Tibial artery (tissue), 4 donors: ENCODE measurements around the gene BLOC1S3.

Source experiments
- DNase-seq, 2 donors: peaks; one replicate each; pipeline ENCODE4 v3.0.0-alpha.2; 2019
- H3K27ac ChIP-seq, 2 donors: fragments of 200-600 bp; sonication (generic) in 1 of 2; 1 replicate in 1 of 2; 2 replicates in 1 of 2; pipeline ENCODE4 v1.5.1; 2018 to 2019; ENCODE audit warnings: mild to moderate bottlenecking in 1 of 2
- H3K27me3 ChIP-seq, 2 donors: fragments of 200-600 bp; sonication (generic) in 1 of 2; one replicate each; pipeline versions ENCODE4 v1.5.1 to v1.6.0; 2016 to 2019
- H3K36me3 ChIP-seq, 3 donors: fragments of 200-600 bp; sonication (generic) in 2 of 3; one replicate each; pipeline ENCODE4 v1.5.1; 2016 to 2019; ENCODE audit warnings: mild to moderate bottlenecking in 2 of 3
- H3K4me1 ChIP-seq, 4 donors: fragments of 200-600 bp; sonication (generic) in 2 of 4; 1 replicate in 3 of 4; 2 replicates in 1 of 4; pipeline ENCODE4 v1.5.1; 2016 to 2019
- H3K4me3 ChIP-seq, 2 donors: fragments of 200-600 bp; sonication (generic) in 1 of 2; 1 replicate in 1 of 2; 2 replicates in 1 of 2; pipeline ENCODE4 v1.5.1; 2018 to 2019; ENCODE audit warnings: mild to moderate bottlenecking in 2 of 2
- H3K9me3 ChIP-seq, 3 donors: fragments of 200-600 bp; sonication (generic) in 1 of 3; one replicate each; pipeline ENCODE4 v1.5.1; 2016 to 2019
- CTCF ChIP-seq, 2 experiments: fragments of 200-600 bp in 1 of 2; fragments of 450-650 bp in 1 of 2; IDR thresholded peaks; one replicate each; pipeline ENCODE4 v1.5.1; 2017 to 2019; ENCODE audit warnings: antibody characterized with exemption in 2 of 2, mild to moderate bottlenecking in 1 of 2, moderate library complexity in 1 of 2
- intact Hi-C: fragments of 100-400 bp; cut with DNase I; formaldehyde crosslinking; loops from one replicate; pipeline ENCODE4 v1.15.0; 2023; ENCODE audit warnings: low total_unique reads

Gene BLOC1S3

GRCh38 chr19:45186509-45187334 lies 8.1 kb downstream of the BLOC1S3 start:
- H3K4me1 ChIP-seq = peaks cover 0 to 2% (median 0%) of the 10 kb centered on the region in 4 donors
- H3K27me3 ChIP-seq = no peaks in the 10 kb centered on the region
- no peak overlapping the region for H3K27ac ChIP-seq
- no peak for TF ChIP-seq CTCF (IDR thresholded peaks at IDR 0.05)
- no peak for DNase-seq
- intact Hi-C loops = no loop called here
- H3K9me3 ChIP-seq = no peaks in the 10 kb centered on the region
- peaks cover 0 to 18% (median under 1%) of the 10 kb centered on the region in 3 donors for H3K36me3 ChIP-seq
- no peak overlapping the region for H3K4me3 ChIP-seq

- intact Hi-C loops = no loop called here
- Histone ChIP-seq H3K4me3 (no peak overlapping the region), H3K9me3 (no peaks in the 10 kb centered on the region), H3K27me3 (no peaks in the 10 kb centered on the region), H3K4me1 (no peaks in the 10 kb centered on the region), H3K36me3 (peaks cover 0 to 15% (median 0%) of the 10 kb centered on the region in 3 donors), H3K27ac (no peak overlapping the region)
- no peak for DNase-seq
- TF ChIP-seq CTCF (IDR thresholded peaks at IDR 0.05) = peak in 1 of 2 experiments; percentile 26
These were observed 9.0 kb downstream of the BLOC1S3 start for GRCh38 chr19:45187421-45188100.

- H3K27ac ChIP-seq = no peak overlapping the region
- TF ChIP-seq CTCF (IDR thresholded peaks at IDR 0.05) = no peak
- no peaks in the 10 kb centered on the region for H3K27me3 ChIP-seq
- H3K4me1 ChIP-seq = no peaks in the 10 kb centered on the region
- no peak overlapping the region for H3K4me3 ChIP-seq
- DNase-seq = no peak
- no peaks in the 10 kb centered on the region for H3K9me3 ChIP-seq
- intact Hi-C loops = no loop called here
- peaks cover 0 to 15% (median 0%) of the 10 kb centered on the region in 3 donors for H3K36me3 ChIP-seq
These were observed 11.4 kb downstream of the BLOC1S3 start for GRCh38 chr19:45189971-45190370.

- TF ChIP-seq CTCF (IDR thresholded peaks at IDR 0.05) = no peak
- no peak for DNase-seq
- Histone ChIP-seq H3K36me3 (peaks cover 0 to 11% (median 0%) of the 10 kb centered on the region in 3 donors), H3K4me3 (no peak overlapping the region), H3K9me3 (no peaks in the 10 kb centered on the region), H3K4me1 (no peaks in the 10 kb centered on the region), H3K27me3 (no peaks in the 10 kb centered on the region), H3K27ac (no peak overlapping the region)
- intact Hi-C loops = no loop called here
These were observed 12.8 kb downstream of the BLOC1S3 start for GRCh38 chr19:45191375-45191774.

- TF ChIP-seq CTCF (IDR thresholded peaks at IDR 0.05) = no peak
- no peaks in the 10 kb centered on the region for H3K27me3 ChIP-seq
- H3K27ac ChIP-seq = no peak overlapping the region
- no peaks in the 10 kb centered on the region for H3K9me3 ChIP-seq
- no peaks in the 10 kb centered on the region for H3K36me3 ChIP-seq
- no peak overlapping the region for H3K4me3 ChIP-seq
- intact Hi-C loops = no loop called here
- H3K4me1 ChIP-seq = no peaks in the 10 kb centered on the region
- DNase-seq = no peak
These were observed 17.2 kb downstream of the BLOC1S3 start for GRCh38 chr19:45195764-45196163.
